DND-41 (cell line): ENCODE data around the gene CACNB2.
A peak's percentile ranks its signal among the peaks of the same experiment; 100 is the strongest.

Experiments
- ATAC-seq: fragments of 200-7000 bp; cut with Tn5 transposase; 3 replicates; pipeline ENCODE4 v1.9.1; 2021; ENCODE audit warnings: low read depth; ENCODE audit not compliant: insufficient read depth
- DNase-seq: peaks from one replicate; pipeline ENCODE4 v3.0.0-alpha.2; 2020
- H2AFZ ChIP-seq: 2 replicates; pipeline ENCODE4 v1.6.0; 2012; ENCODE audit warnings: low read depth, low read length
- H3K27ac ChIP-seq: 2 replicates; pipeline ENCODE4 v1.5.1; 2012; ENCODE audit warnings: low read length, inconsistent platforms
- H3K27me3 ChIP-seq: fragments of 200-600 bp; sonication (generic); 2 replicates; pipeline ENCODE4 v1.6.0; 2012; ENCODE audit warnings: low read length, mild to moderate bottlenecking, inconsistent platforms; ENCODE audit not compliant: insufficient read depth, poor library complexity
- H3K36me3 ChIP-seq: 2 replicates; pipeline ENCODE4 v1.5.1; 2012; ENCODE audit warnings: low read length, inconsistent platforms; ENCODE audit not compliant: insufficient read depth
- H3K4me1 ChIP-seq: 2 replicates; pipeline ENCODE4 v1.5.1; 2012; ENCODE audit warnings: mild to moderate bottlenecking, low read length; ENCODE audit not compliant: insufficient read depth
- H3K4me2 ChIP-seq: 2 replicates; pipeline ENCODE4 v1.6.0; 2012; ENCODE audit warnings: mild to moderate bottlenecking, moderate library complexity, low read length, inconsistent platforms; ENCODE audit not compliant: insufficient read depth
- H3K4me3 ChIP-seq, 2 experiments: fragments of 200-600 bp in 1 of 2; shearing (Covaris generic) in 1 of 2; 2 replicates each; pipeline ENCODE4 v1.5.1; 2012 to 2016; ENCODE audit warnings: inconsistent platforms in 2 of 2, low read length in 2 of 2, mild to moderate bottlenecking in 2 of 2, low read depth in 1 of 2, moderate library complexity in 1 of 2
- H3K79me2 ChIP-seq: 2 replicates; pipeline ENCODE4 v1.6.0; 2012; ENCODE audit warnings: low read length, inconsistent platforms; ENCODE audit not compliant: insufficient read depth
- H3K9ac ChIP-seq: 2 replicates; pipeline ENCODE4 v1.6.0; 2012; ENCODE audit warnings: low read depth, mild to moderate bottlenecking, inconsistent platforms, low read length, moderate library complexity
- H3K9me3 ChIP-seq: 2 replicates; pipeline ENCODE4 v1.5.1; 2012; ENCODE audit warnings: low read length, moderate library complexity, mild to moderate bottlenecking, inconsistent platforms; ENCODE audit not compliant: insufficient read depth, severe bottlenecking
- H4K20me1 ChIP-seq: 2 replicates; pipeline ENCODE4 v1.6.0; 2012; ENCODE audit warnings: low read length; ENCODE audit not compliant: insufficient read depth
- CTCF ChIP-seq: IDR thresholded peaks from 2 replicates; pipeline ENCODE4 v1.5.1; 2012; ENCODE audit warnings: borderline replicate concordance, low read length, moderate library complexity, mild to moderate bottlenecking; ENCODE audit not compliant: poor library complexity, severe bottlenecking; ENCODE audit errors: extremely low read depth
- EZH2 ChIP-seq: IDR thresholded peaks from 3 replicates; pipeline ENCODE4 v1.6.1; 2012; ENCODE audit warnings: borderline replicate concordance, low read depth, mild to moderate bottlenecking, moderate library complexity, low read length, inconsistent platforms; ENCODE audit not compliant: severe bottlenecking

Gene CACNB2

GRCh38 chr10:18455086-18455884 is 315.1 kb downstream of the CACNB2 start:
- H3K27ac ChIP-seq = peak overlapping the region; percentile 64
- H3K4me3 ChIP-seq = no peak overlapping the region
- no peak overlapping the region for H3K4me2 ChIP-seq
- H3K79me2 ChIP-seq = no peaks in the 10 kb centered on the region
- no peaks in the 10 kb centered on the region for H3K9me3 ChIP-seq
- peak; percentile 25 for DNase-seq
- no peak for TF ChIP-seq EZH2
- TF ChIP-seq CTCF = no peak
- no peaks in the 10 kb centered on the region for H3K36me3 ChIP-seq
- no peak overlapping the region for H3K9ac ChIP-seq
- no peaks in the 10 kb centered on the region for H3K27me3 ChIP-seq
- no peaks in the 10 kb centered on the region for H4K20me1 ChIP-seq
- peak; percentile 71 for ATAC-seq
- H3K4me1 ChIP-seq = peaks cover 29% of the 10 kb centered on the region
- peak overlapping the region; percentile 47 for H2AFZ ChIP-seq

DNA sequence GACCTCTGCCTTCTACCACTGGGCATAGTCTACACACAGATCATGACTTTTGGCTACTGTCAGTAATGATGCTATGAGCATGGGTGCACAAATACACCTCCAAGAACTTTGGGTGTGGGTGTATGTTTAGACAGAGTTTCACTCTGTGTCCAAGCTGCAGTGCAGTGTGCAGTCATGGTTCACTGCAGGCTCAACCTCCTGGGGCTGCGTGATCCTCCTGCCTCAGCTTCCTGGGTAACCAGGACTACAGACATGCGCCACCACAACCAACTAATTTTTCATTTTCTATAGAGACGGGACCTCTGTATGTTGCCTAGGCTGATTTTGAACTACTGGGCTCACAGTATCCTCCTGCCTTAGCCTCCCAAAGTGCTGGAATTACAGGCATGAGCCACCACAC is 316.8 kb downstream of the CACNB2 start:
- Histone ChIP-seq H3K27ac (peak overlapping the region; percentile 32; the same call in 1 of the 2 replicates), H2AFZ (no peak overlapping the region), H3K4me2 (no peak overlapping the region), H3K9ac (no peak overlapping the region), H3K4me3 (no peak overlapping the region), H3K9me3 (no peaks in the 10 kb centered on the region), H3K27me3 (no peaks in the 10 kb centered on the region), H3K36me3 (no peaks in the 10 kb centered on the region), H3K79me2 (no peaks in the 10 kb centered on the region), H3K4me1 (peaks cover 29% of the 10 kb centered on the region), H4K20me1 (no peaks in the 10 kb centered on the region)
- ATAC-seq = no peak
- no peak for TF ChIP-seq EZH2
- no peak for TF ChIP-seq CTCF
- no peak for DNase-seq

DNA sequence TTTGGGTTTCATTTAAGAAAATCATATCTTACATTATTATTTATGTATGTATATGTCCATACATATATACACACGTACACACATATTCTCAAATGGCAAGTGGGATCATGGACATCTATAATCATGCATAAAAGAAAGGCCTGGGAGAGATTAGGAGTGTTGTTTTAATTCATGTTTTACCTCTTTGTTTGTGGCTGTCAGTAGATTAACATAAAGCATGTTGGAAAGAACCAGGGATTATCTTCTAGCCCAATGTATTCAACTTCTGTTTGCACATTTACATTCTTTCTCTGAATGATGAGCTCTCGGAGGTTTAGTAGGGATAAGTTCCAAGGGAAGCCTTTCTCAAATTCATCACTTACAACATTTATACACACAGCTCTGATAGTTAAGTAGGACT is 319.8 kb downstream of the CACNB2 start:
- H3K9ac ChIP-seq = no peak overlapping the region
- H3K4me2 ChIP-seq = no peak overlapping the region
- no peaks in the 10 kb centered on the region for H3K27me3 ChIP-seq
- no peaks in the 10 kb centered on the region for H3K79me2 ChIP-seq
- DNase-seq = no peak
- H3K9me3 ChIP-seq = no peaks in the 10 kb centered on the region
- H3K4me3 ChIP-seq = no peak overlapping the region
- H4K20me1 ChIP-seq = no peaks in the 10 kb centered on the region
- TF ChIP-seq CTCF (no peak), EZH2 (no peak)
- peaks cover 21% of the 10 kb centered on the region for H3K4me1 ChIP-seq
- H2AFZ ChIP-seq = no peak overlapping the region
- H3K36me3 ChIP-seq = no peaks in the 10 kb centered on the region
- H3K27ac ChIP-seq = no peak overlapping the region
- ATAC-seq = no peak
